H9 (cell line): ENCODE measurements around the gene DNAJC5. TPM values are rescaled to one million over a fixed set of nuclear protein-coding genes. Genes with fewer than 3 reads are reported as not detected.

ENCODE experiments used
- DNase-seq: peaks from one replicate; pipeline ENCODE4 v3.0.0-alpha.2; 2017
- H2AFZ ChIP-seq: one replicate; pipeline ENCODE4 v1.6.1; 2013; ENCODE audit warnings: mild to moderate bottlenecking, low read length, control low read depth, moderate library complexity
- H2AK5ac ChIP-seq: 2 replicates; pipeline ENCODE4 v1.6.1; 2013; ENCODE audit warnings: low read length, control low read depth, mixed read lengths; ENCODE audit not compliant: insufficient read length
- H2BK120ac ChIP-seq: one replicate; pipeline ENCODE4 v1.6.1; 2013; ENCODE audit warnings: low read depth, mild to moderate bottlenecking, low read length, control low read depth, inconsistent platforms; ENCODE audit not compliant: poor library complexity, severe bottlenecking
- H2BK12ac ChIP-seq: 2 replicates; pipeline ENCODE4 v1.6.1; 2013; ENCODE audit warnings: low read length, control low read depth, mixed read lengths, low read depth; ENCODE audit not compliant: insufficient read length
- H2BK15ac ChIP-seq: 2 replicates; pipeline ENCODE4 v1.6.1; 2013; ENCODE audit warnings: low read depth, low read length, control low read depth
- H2BK20ac ChIP-seq: one replicate; pipeline ENCODE4 v1.6.1; 2013; ENCODE audit warnings: low read depth, mild to moderate bottlenecking, low read length, control low read depth, inconsistent platforms; ENCODE audit not compliant: poor library complexity, severe bottlenecking
- H2BK5ac ChIP-seq: 2 replicates; pipeline ENCODE4 v1.6.1; 2013; ENCODE audit warnings: low read length, control low read depth, mixed read lengths; ENCODE audit not compliant: insufficient read length
- H3K14ac ChIP-seq: 2 replicates; pipeline ENCODE4 v1.6.1; 2013; ENCODE audit warnings: low read length, control low read depth; ENCODE audit not compliant: insufficient read depth
- H3K18ac ChIP-seq: 2 replicates; pipeline ENCODE4 v1.6.1; 2013; ENCODE audit warnings: low read depth, mild to moderate bottlenecking, mixed read lengths, low read length, control low read depth; ENCODE audit not compliant: insufficient read length
- H3K23ac ChIP-seq: 2 replicates; pipeline ENCODE4 v1.6.1; 2013; ENCODE audit warnings: low read length, control low read depth, mixed read lengths, low read depth; ENCODE audit not compliant: insufficient read length
- H3K23me2 ChIP-seq: 2 replicates; pipeline ENCODE4 v1.6.1; 2013; ENCODE audit warnings: low read depth, mild to moderate bottlenecking, mixed read lengths, low read length, control low read depth; ENCODE audit not compliant: insufficient read length, poor library complexity, severe bottlenecking
- H3K27ac ChIP-seq: 2 replicates; pipeline ENCODE4 v1.5.1; 2013; ENCODE audit warnings: low read length, control low read depth, mixed read lengths, low read depth; ENCODE audit not compliant: insufficient read length
- H3K27me3 ChIP-seq: 2 replicates; pipeline ENCODE4 v1.6.1; 2013; ENCODE audit warnings: low read length, control low read depth, inconsistent platforms; ENCODE audit not compliant: insufficient read depth
- H3K4ac ChIP-seq: 2 replicates; pipeline ENCODE4 v1.6.1; 2013; ENCODE audit warnings: low read depth, mild to moderate bottlenecking, control low read depth, inconsistent platforms, low read length, moderate library complexity
- H3K4me1 ChIP-seq: 2 replicates; pipeline ENCODE4 v1.6.1; 2013; ENCODE audit warnings: low read length, control low read depth, inconsistent platforms; ENCODE audit not compliant: insufficient read depth
- H3K4me2 ChIP-seq: 2 replicates; pipeline ENCODE4 v1.6.1; 2013; ENCODE audit warnings: low read length, control low read depth, mixed read lengths; ENCODE audit not compliant: insufficient read length, insufficient read depth
- H3K56ac ChIP-seq: 2 replicates; pipeline ENCODE4 v1.6.1; 2013; ENCODE audit warnings: low read depth, mild to moderate bottlenecking, mixed read lengths, low read length, control low read depth; ENCODE audit not compliant: insufficient read length
- H3K79me1 ChIP-seq: 2 replicates; pipeline ENCODE4 v1.6.1; 2013; ENCODE audit warnings: low read depth, mild to moderate bottlenecking, moderate library complexity, low read length, control low read depth, inconsistent platforms; ENCODE audit not compliant: insufficient read depth, poor library complexity, severe bottlenecking
- H3K79me2 ChIP-seq: 2 replicates; pipeline ENCODE4 v1.6.1; 2013; ENCODE audit warnings: low read length, control low read depth, inconsistent platforms; ENCODE audit not compliant: insufficient read depth
- H3K9ac ChIP-seq: 2 replicates; pipeline ENCODE4 v1.6.1; 2013; ENCODE audit warnings: low read length, control low read depth, mixed read lengths; ENCODE audit not compliant: insufficient read length; ENCODE audit errors: extremely low read depth
- H3K9me3 ChIP-seq: one replicate; pipeline ENCODE4 v1.6.1; 2013; ENCODE audit warnings: low read depth, low read length, inconsistent platforms; ENCODE audit not compliant: control insufficient read depth
- H3T11ph ChIP-seq: one replicate; pipeline ENCODE4 v1.6.1; 2013; ENCODE audit warnings: mild to moderate bottlenecking, low read length, control low read depth, inconsistent platforms
- H4K20me1 ChIP-seq: one replicate; pipeline ENCODE4 v1.6.1; 2013; ENCODE audit not compliant: control insufficient read depth, insufficient read length, insufficient read depth
- H4K5ac ChIP-seq: 2 replicates; pipeline ENCODE4 v1.6.1; 2013; ENCODE audit warnings: low read depth, mild to moderate bottlenecking, mixed read lengths, low read length, control low read depth; ENCODE audit not compliant: insufficient read length
- H4K8ac ChIP-seq: replicated peaks from 2 replicates; pipeline ENCODE4 v1.6.1; 2013; ENCODE audit warnings: low read length, control low read depth, mixed read lengths, low read depth; ENCODE audit not compliant: insufficient read length
- H4K91ac ChIP-seq: 2 replicates; pipeline ENCODE4 v1.6.1; 2013; ENCODE audit warnings: low read depth, mild to moderate bottlenecking, moderate library complexity, mixed read lengths, low read length, control low read depth; ENCODE audit not compliant: insufficient read length
- H3K27ac Mint-ChIP-seq, 3 experiments: 2 replicates in 2 of 3; 3 replicates in 1 of 3; pipeline ENCODE4 v1.8.0; 2020 to 2021; ENCODE audit warnings: mixed read lengths in 3 of 3, mild to moderate bottlenecking in 1 of 3, moderate library complexity in 1 of 3
- H3K27me3 Mint-ChIP-seq: 2 replicates; pipeline ENCODE4 v1.8.0; 2021; ENCODE audit warnings: low read depth, mild to moderate bottlenecking, moderate library complexity, mixed read lengths
- H3K36me3 Mint-ChIP-seq, 3 experiments: 2 replicates in 2 of 3; 3 replicates in 1 of 3; pipeline ENCODE4 v1.8.0; 2020 to 2021; ENCODE audit warnings: low read depth in 3 of 3, mixed read lengths in 3 of 3; ENCODE audit not compliant: insufficient read depth in 1 of 3
- H3K4me1 Mint-ChIP-seq, 2 experiments: 2 replicates each; pipeline ENCODE4 v1.8.0; 2020; ENCODE audit warnings: mixed read lengths in 2 of 2
- H3K4me3 Mint-ChIP-seq, 2 experiments: 2 replicates in 1 of 2; 3 replicates in 1 of 2; pipeline ENCODE4 v1.8.0; 2020 to 2021; ENCODE audit warnings: mild to moderate bottlenecking in 2 of 2, mixed read lengths in 2 of 2, moderate library complexity in 1 of 2
- H3K9me3 Mint-ChIP-seq, 2 experiments: 2 replicates in 1 of 2; 3 replicates in 1 of 2; pipeline ENCODE4 v1.8.0; 2020; ENCODE audit warnings: mild to moderate bottlenecking in 2 of 2, mixed read lengths in 2 of 2, moderate library complexity in 1 of 2
- WGBS: extraction: QIAGEN DNeasy Blood & Tissue Kit; methylation state at CpG from one replicate; pipeline ENCODE4 v1.1.7; 2013; ENCODE audit warnings: missing lambda C conversion rate, low lambda C conversion rate, mixed read lengths; ENCODE audit not compliant: insufficient read length; ENCODE audit errors: extremely low coverage; 5-methylcytosine and 5-hydroxymethylcytosine counted together
- total RNA-seq: library from RNA; stranded (reverse); gene quantifications from 2 replicates; pipeline ENCODE4 v1.2.1, GENCODE V29; 2021
- TF ChIP-seq, protein P1 (sequence below): fragments of 200-600 bp; sonication (generic); conservative IDR thresholded peaks from 3 replicates; pipeline ENCODE4 v1.8.0; 2021; ENCODE audit warnings: antibody characterized with exemption, mild to moderate bottlenecking

DNAJC5 gene
- total RNA-seq, 1 experiment from 2014 or later = 43.0 TPM

- Histone ChIP-seq H2AK5ac (no peak overlapping the region), H2BK20ac (no peak overlapping the region), H4K8ac (no peak overlapping the region), H3K23me2 (no peaks in the 10 kb centered on the region), H3K14ac (no peak overlapping the region), H2BK120ac (no peak overlapping the region), H4K5ac (no peak overlapping the region), H3T11ph (no peak overlapping the region), H3K9me3 (no peaks in the 10 kb centered on the region), H2AFZ (no peak overlapping the region), H3K18ac (no peak overlapping the region), H2BK15ac (no peak overlapping the region), H3K9ac (no peak overlapping the region), H2BK5ac (no peak overlapping the region), H2BK12ac (no peak overlapping the region), H3K27ac (no peak overlapping the region), H3K79me1 (no peaks in the 10 kb centered on the region), H3K4me1 (peaks cover 2% of the 10 kb centered on the region; the same call in 1 of the 2 replicates), H3K4me2 (no peak overlapping the region), H4K91ac (no peak overlapping the region), H3K79me2 (no peaks in the 10 kb centered on the region), H3K23ac (no peak overlapping the region), H3K4ac (no peak overlapping the region), H4K20me1 (no peaks in the 10 kb centered on the region), H3K56ac (no peak overlapping the region), H3K27me3 (no peaks in the 10 kb centered on the region)
- Mint-ChIP-seq H3K36me3 (peaks cover 0 to 14% (median 9%) of the 10 kb centered on the region in 3 experiments; a peak in 5 of 7 replicates), H3K27ac (peak overlapping the region in 1 of 3 experiments; percentile 92; a peak in 2 of 7 replicates), H3K27me3 (peaks cover 2% of the 10 kb centered on the region; the same call in 1 of the 2 replicates), H3K9me3 (0 out of 5 replicates have a peak, but pooled peaks cover 0 to 2% of the 10 kb centered on the region in 2 experiments), H3K4me1 (peaks cover 31 to 48% of the 10 kb centered on the region in 2 experiments), H3K4me3 (0 out of 5 replicates have a peak overlapping the region, but pooled peaks of 1 of the 2 experiments have one; percentile 26)
- TF ChIP-seq, protein P1, sequence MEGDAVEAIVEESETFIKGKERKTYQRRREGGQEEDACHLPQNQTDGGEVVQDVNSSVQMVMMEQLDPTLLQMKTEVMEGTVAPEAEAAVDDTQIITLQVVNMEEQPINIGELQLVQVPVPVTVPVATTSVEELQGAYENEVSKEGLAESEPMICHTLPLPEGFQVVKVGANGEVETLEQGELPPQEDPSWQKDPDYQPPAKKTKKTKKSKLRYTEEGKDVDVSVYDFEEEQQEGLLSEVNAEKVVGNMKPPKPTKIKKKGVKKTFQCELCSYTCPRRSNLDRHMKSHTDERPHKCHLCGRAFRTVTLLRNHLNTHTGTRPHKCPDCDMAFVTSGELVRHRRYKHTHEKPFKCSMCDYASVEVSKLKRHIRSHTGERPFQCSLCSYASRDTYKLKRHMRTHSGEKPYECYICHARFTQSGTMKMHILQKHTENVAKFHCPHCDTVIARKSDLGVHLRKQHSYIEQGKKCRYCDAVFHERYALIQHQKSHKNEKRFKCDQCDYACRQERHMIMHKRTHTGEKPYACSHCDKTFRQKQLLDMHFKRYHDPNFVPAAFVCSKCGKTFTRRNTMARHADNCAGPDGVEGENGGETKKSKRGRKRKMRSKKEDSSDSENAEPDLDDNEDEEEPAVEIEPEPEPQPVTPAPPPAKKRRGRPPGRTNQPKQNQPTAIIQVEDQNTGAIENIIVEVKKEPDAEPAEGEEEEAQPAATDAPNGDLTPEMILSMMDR = no peak
- DNase-seq = no peak
- no CpG with 5 or more reads among the region's 17 CpGs for WGBS
Measured at GRCh38 chr20:63860325-63861051, 34.4 kb upstream of the DNAJC5 start.
